Mesenchymal stem cell (in vitro differentiated cells and primary cell): Measurements from ENCODE around the gene OSBPL9.
A peak's percentile ranks its signal among the peaks of the same experiment; 100 is the strongest.

Experiments used
- DNase-seq: peaks from one replicate; pipeline ENCODE4 v3.0.0-alpha.2; 2013
- H2AFZ ChIP-seq: one replicate; pipeline ENCODE4 v1.6.1; 2013; ENCODE audit warnings: low read depth, mild to moderate bottlenecking, control low read depth, inconsistent platforms, low read length, moderate library complexity
- H2AK5ac ChIP-seq: 2 replicates; pipeline ENCODE4 v1.6.1; 2013; ENCODE audit warnings: low read length, moderate library complexity, mild to moderate bottlenecking, inconsistent platforms; ENCODE audit not compliant: severe bottlenecking
- H2BK120ac ChIP-seq: one replicate; pipeline ENCODE4 v1.6.1; 2013; ENCODE audit warnings: low read depth, mild to moderate bottlenecking, inconsistent platforms, low read length, moderate library complexity
- H2BK12ac ChIP-seq, 2 experiments: one replicate each; pipeline ENCODE4 v1.6.1; 2013; ENCODE audit warnings: inconsistent platforms in 2 of 2, low read length in 2 of 2, mild to moderate bottlenecking in 2 of 2, moderate library complexity in 2 of 2, control low read depth in 1 of 2
- H2BK15ac ChIP-seq: one replicate; pipeline ENCODE4 v1.6.1; 2013; ENCODE audit warnings: mild to moderate bottlenecking, low read depth, inconsistent platforms; ENCODE audit not compliant: poor library complexity, severe bottlenecking
- H2BK5ac ChIP-seq: 2 replicates; pipeline ENCODE4 v1.6.1; 2013; ENCODE audit warnings: low read depth, mild to moderate bottlenecking, low read length, control low read depth, inconsistent platforms; ENCODE audit not compliant: poor library complexity, severe bottlenecking
- H3K14ac ChIP-seq, 2 experiments: one replicate each; pipeline ENCODE4 v1.6.1; 2013; ENCODE audit warnings: inconsistent platforms in 2 of 2, low read length in 2 of 2, control low read depth in 1 of 2, mild to moderate bottlenecking in 1 of 2, moderate library complexity in 1 of 2
- H3K18ac ChIP-seq, 2 experiments: one replicate each; pipeline ENCODE4 v1.6.1; 2013; ENCODE audit warnings: inconsistent platforms in 2 of 2, low read length in 2 of 2, control low read depth in 1 of 2, low read depth in 1 of 2, mild to moderate bottlenecking in 1 of 2
- H3K23ac ChIP-seq, 2 experiments: one replicate each; pipeline ENCODE4 v1.6.1; 2013; ENCODE audit warnings: inconsistent platforms in 2 of 2, low read length in 2 of 2, mild to moderate bottlenecking in 2 of 2, moderate library complexity in 2 of 2, control low read depth in 1 of 2
- H3K27ac ChIP-seq: 2 replicates; pipeline ENCODE4 v1.5.1; 2013; ENCODE audit warnings: mild to moderate bottlenecking, moderate library complexity, low read length, control low read depth, inconsistent platforms; ENCODE audit not compliant: poor library complexity, severe bottlenecking
- H3K27me3 ChIP-seq, 2 experiments: 2 replicates each; pipeline versions ENCODE4 v1.6.1 to v1.7.0; 2013; ENCODE audit warnings: low read length in 2 of 2, mild to moderate bottlenecking in 2 of 2, moderate library complexity in 2 of 2, control low read depth in 1 of 2, inconsistent platforms in 1 of 2; ENCODE audit not compliant: control insufficient read depth in 1 of 2, insufficient read depth in 1 of 2
- H3K36me3 ChIP-seq, 2 experiments: 2 replicates each; pipeline versions ENCODE4 v1.6.1 to v1.7.0; 2013; ENCODE audit warnings: low read length in 2 of 2, control low read depth in 1 of 2, inconsistent platforms in 1 of 2, low read depth in 1 of 2, mild to moderate bottlenecking in 1 of 2; ENCODE audit not compliant: insufficient read depth in 2 of 2, control insufficient read depth in 1 of 2
- H3K4ac ChIP-seq, 2 experiments: one replicate each; pipeline ENCODE4 v1.6.1; 2013; ENCODE audit warnings: inconsistent platforms in 2 of 2, low read length in 2 of 2, mild to moderate bottlenecking in 2 of 2, moderate library complexity in 2 of 2, control low read depth in 1 of 2, low read depth in 1 of 2
- H3K4me1 ChIP-seq: 2 replicates; pipeline ENCODE4 v1.6.1; 2013; ENCODE audit warnings: low read depth, low read length, control low read depth; ENCODE audit not compliant: control insufficient read depth, insufficient read depth
- H3K4me2 ChIP-seq: 2 replicates; pipeline ENCODE4 v1.6.1; 2013; ENCODE audit warnings: low read length, mild to moderate bottlenecking, inconsistent platforms; ENCODE audit not compliant: poor library complexity, severe bottlenecking
- H3K4me3 ChIP-seq, 2 experiments: 2 replicates each; pipeline versions ENCODE4 v1.5.1 to v1.7.0; 2013; ENCODE audit warnings: low read length in 2 of 2, mild to moderate bottlenecking in 2 of 2, control low read depth in 1 of 2, low read depth in 1 of 2; ENCODE audit not compliant: insufficient read depth in 1 of 2
- H3K79me1 ChIP-seq: replicated peaks from 2 replicates; pipeline ENCODE4 v1.6.1; 2013; ENCODE audit warnings: mild to moderate bottlenecking, control low read depth, low read length, inconsistent platforms; ENCODE audit not compliant: poor library complexity, severe bottlenecking
- H3K9ac ChIP-seq: 2 replicates; pipeline ENCODE4 v1.7.0; 2013; ENCODE audit warnings: mild to moderate bottlenecking, low read length, moderate library complexity
- H3K9me3 ChIP-seq: 2 replicates; pipeline ENCODE4 v1.7.0; 2013; ENCODE audit warnings: mild to moderate bottlenecking, low read length; ENCODE audit not compliant: control insufficient read depth
- H4K8ac ChIP-seq: one replicate; pipeline ENCODE4 v1.6.1; 2013; ENCODE audit warnings: inconsistent platforms, mild to moderate bottlenecking, low read length, moderate library complexity
- H4K91ac ChIP-seq: one replicate; pipeline ENCODE4 v1.6.1; 2013; ENCODE audit warnings: mild to moderate bottlenecking, low read length, inconsistent platforms
- WGBS: methylation state at CpG from one replicate; pipeline ENCODE4 v1.1.7; 2013; ENCODE audit warnings: mixed read lengths; 5-methylcytosine and 5-hydroxymethylcytosine counted together

OSBPL9 gene

GRCh38 chr1:51758310-51758709, 141.4 kb downstream of the OSBPL9 start:
- Histone ChIP-seq H3K4me3 (no peak overlapping the region), H3K27ac (no peak overlapping the region), H2AK5ac (no peak overlapping the region), H3K27me3 (no peaks in the 10 kb centered on the region), H3K4me2 (no peak overlapping the region), H3K79me1 (peaks cover 12% of the 10 kb centered on the region), H2BK5ac (no peak overlapping the region), H3K9me3 (no peaks in the 10 kb centered on the region), H2BK12ac (no peak overlapping the region), H3K4me1 (no peaks in the 10 kb centered on the region), H3K18ac (no peak overlapping the region), H2AFZ (no peak overlapping the region), H2BK120ac (no peak overlapping the region), H3K23ac (no peak overlapping the region), H3K36me3 (peaks cover 6 to 24% of the 10 kb centered on the region in 2 experiments), H2BK15ac (no peak overlapping the region), H4K8ac (no peak overlapping the region), H4K91ac (no peak overlapping the region), H3K4ac (no peak overlapping the region), H3K9ac (no peak overlapping the region), H3K14ac (no peak overlapping the region)
- DNase-seq: no peak
- 93% methylated on average over 3 of the region's 4 CpGs for WGBS

- Histone ChIP-seq H2BK5ac (no peak overlapping the region), H4K91ac (no peak overlapping the region), H3K9ac (no peak overlapping the region), H2AFZ (no peak overlapping the region), H3K27me3 (no peaks in the 10 kb centered on the region), H3K14ac (no peak overlapping the region), H2AK5ac (no peak overlapping the region), H2BK12ac (no peak overlapping the region), H3K79me1 (peaks cover 7% of the 10 kb centered on the region), H2BK120ac (no peak overlapping the region), H3K4me1 (no peaks in the 10 kb centered on the region), H2BK15ac (no peak overlapping the region), H3K9me3 (no peaks in the 10 kb centered on the region), H3K23ac (no peak overlapping the region), H3K4ac (no peak overlapping the region), H3K18ac (no peak overlapping the region), H3K27ac (no peak overlapping the region), H3K4me3 (no peak overlapping the region), H3K36me3 (peaks cover 5 to 29% of the 10 kb centered on the region in 2 experiments), H4K8ac (no peak overlapping the region), H3K4me2 (no peak overlapping the region)
- DNase-seq: no peak
- 80% methylated on average over 3 of the region's 3 CpGs for WGBS
Measured at GRCh38 chr1:51760872-51761271, 144.0 kb downstream of the OSBPL9 start.

GRCh38 chr1:51761351-51761750, 144.5 kb downstream of the OSBPL9 start:
- no CpG with 5 or more reads among the region's 1 CpG for WGBS

GRCh38 chr1:51768971-51769588, 152.2 kb downstream of the OSBPL9 start:
- Histone ChIP-seq H4K91ac (no peak overlapping the region), H2BK12ac (no peak overlapping the region), H3K9ac (no peak overlapping the region), H3K4me2 (no peak overlapping the region), H3K27ac (no peak overlapping the region), H2BK15ac (no peak overlapping the region), H2AK5ac (no peak overlapping the region), H2AFZ (no peak overlapping the region), H3K36me3 (peaks cover 25 to 45% of the 10 kb centered on the region in 2 experiments), H3K9me3 (no peaks in the 10 kb centered on the region), H2BK5ac (no peak overlapping the region), H3K14ac (no peak overlapping the region), H3K23ac (no peak overlapping the region), H3K79me1 (peaks cover 18% of the 10 kb centered on the region), H3K18ac (no peak overlapping the region), H2BK120ac (no peak overlapping the region), H3K4me1 (no peaks in the 10 kb centered on the region), H3K4me3 (no peak overlapping the region), H3K27me3 (no peaks in the 10 kb centered on the region), H3K4ac (no peak overlapping the region), H4K8ac (no peak overlapping the region)
- 100% methylated on average over 1 of the region's 6 CpGs for WGBS
- peak; percentile 72 for DNase-seq

More at GRCh38 chr1:51761351-51761750, 144.5 kb downstream of the OSBPL9 start:
- Histone ChIP-seq H3K27ac (no peak overlapping the region), H3K27me3 (no peaks in the 10 kb centered on the region), H3K14ac (no peak overlapping the region), H3K9ac (no peak overlapping the region), H3K4me2 (no peak overlapping the region), H2AK5ac (no peak overlapping the region), H4K8ac (no peak overlapping the region), H3K79me1 (peaks cover 8% of the 10 kb centered on the region), H3K4ac (no peak overlapping the region), H2BK120ac (no peak overlapping the region), H4K91ac (no peak overlapping the region), H3K4me1 (no peaks in the 10 kb centered on the region), H2AFZ (no peak overlapping the region), H3K36me3 (peaks cover 5 to 29% of the 10 kb centered on the region in 2 experiments), H2BK5ac (no peak overlapping the region), H3K18ac (no peak overlapping the region), H3K4me3 (no peak overlapping the region), H3K23ac (no peak overlapping the region), H3K9me3 (no peaks in the 10 kb centered on the region), H2BK15ac (no peak overlapping the region), H2BK12ac (no peak overlapping the region)
- no peak for DNase-seq
